Loucy (cell line): ENCODE data around the gene SNU13.

ENCODE experiments used
- H2AFZ ChIP-seq: fragments of 200-600 bp; sonication (generic); 2 replicates; pipeline ENCODE4 v1.6.0; 2016; ENCODE audit warnings: antibody characterized with exemption, mild to moderate bottlenecking, low read length, moderate library complexity
- H3F3A ChIP-seq: fragments of 200-600 bp; 2 replicates; pipeline ENCODE4 v1.6.0; 2016; ENCODE audit warnings: antibody characterized with exemption, low read depth, mild to moderate bottlenecking
- H3K27me3 ChIP-seq: fragments of 200-600 bp; sonication (generic); 2 replicates; pipeline ENCODE4 v1.6.1; 2014; ENCODE audit warnings: low read length, mild to moderate bottlenecking; ENCODE audit not compliant: insufficient read depth, poor library complexity, severe bottlenecking
- H3K36me3 ChIP-seq: fragments of 200-600 bp; sonication (generic); 2 replicates; pipeline ENCODE4 v1.6.1; 2016; ENCODE audit warnings: low read length; ENCODE audit not compliant: insufficient read depth
- H3K4me1 ChIP-seq: fragments of 200-600 bp; sonication (generic); 2 replicates; pipeline ENCODE4 v1.5.1; 2014; ENCODE audit warnings: low read length, mild to moderate bottlenecking; ENCODE audit not compliant: insufficient read depth, poor library complexity, severe bottlenecking
- H3K4me2 ChIP-seq: fragments of 200-600 bp; sonication (generic); 2 replicates; pipeline ENCODE4 v1.6.0; 2014; ENCODE audit warnings: antibody characterized with exemption, low read length, low read depth, mild to moderate bottlenecking; ENCODE audit not compliant: poor library complexity, severe bottlenecking
- H3K4me3 ChIP-seq: fragments of 200-600 bp; sonication (generic); 2 replicates; pipeline ENCODE4 v1.5.1; 2014; ENCODE audit warnings: low read length, mild to moderate bottlenecking, mixed read lengths; ENCODE audit not compliant: poor library complexity, severe bottlenecking
- H3K79me2 ChIP-seq: fragments of 200-600 bp; sonication (generic); 2 replicates; pipeline ENCODE4 v1.6.1; 2014; ENCODE audit warnings: low read length; ENCODE audit not compliant: insufficient read depth
- H3K9ac ChIP-seq: fragments of 200-600 bp; sonication (generic); 2 replicates; pipeline ENCODE4 v1.6.0; 2014; ENCODE audit warnings: mild to moderate bottlenecking, low read depth, low read length, moderate library complexity; ENCODE audit not compliant: poor library complexity, severe bottlenecking
- H3K9me2 ChIP-seq: fragments of 200-600 bp; sonication (generic); replicated peaks from 2 replicates; pipeline ENCODE4 v1.6.1; 2016; ENCODE audit warnings: low read depth, low read length, mixed read lengths
- H3K9me3 ChIP-seq: fragments of 200-600 bp; sonication (generic); 2 replicates; pipeline ENCODE4 v1.6.1; 2014; ENCODE audit warnings: mild to moderate bottlenecking, antibody characterized with exemption, low read length, low read depth; ENCODE audit not compliant: insufficient read depth
- H4K20me1 ChIP-seq: fragments of 200-600 bp; sonication (generic); 2 replicates; pipeline ENCODE4 v1.6.0; 2014; ENCODE audit warnings: antibody characterized with exemption, low read length, mild to moderate bottlenecking; ENCODE audit not compliant: insufficient read depth, poor library complexity, severe bottlenecking
- EZH2phosphoT487 ChIP-seq: fragments of 200-600 bp; IDR thresholded peaks from 2 replicates; pipeline ENCODE4 v1.6.1; 2018; ENCODE audit warnings: antibody characterized with exemption, mild to moderate bottlenecking, moderate library complexity, borderline replicate concordance
- TF ChIP-seq, protein P1 (sequence below): fragments of 200-600 bp; sonication (generic); conservative IDR thresholded peaks from 2 replicates; pipeline ENCODE4 v1.5.1; 2014; ENCODE audit warnings: mild to moderate bottlenecking, antibody characterized with exemption, low read length

SNU13 gene

DNA sequence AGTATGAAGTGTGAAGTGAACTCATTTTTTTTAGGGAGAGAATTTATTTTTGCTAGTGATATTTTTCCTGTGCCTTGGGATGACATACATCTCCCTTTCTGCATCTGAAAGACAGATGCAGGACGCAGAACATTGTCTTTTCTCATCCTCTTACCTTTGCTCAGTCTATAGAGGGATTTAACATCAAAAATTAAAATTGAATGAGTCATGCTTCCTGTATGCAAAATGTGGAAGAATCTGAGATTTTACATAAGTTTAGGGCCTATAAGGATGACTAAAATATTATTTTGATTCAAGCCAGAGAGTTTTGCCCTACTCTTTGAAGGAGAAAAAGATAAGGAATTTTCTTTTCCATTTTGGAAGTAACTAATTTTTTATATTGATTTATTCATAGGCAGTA, 40.2 kb downstream of the SNU13 start:
- Histone ChIP-seq H3K9ac (no peak overlapping the region), H3F3A (no peaks in the 10 kb centered on the region), H3K4me3 (no peak overlapping the region), H2AFZ (no peak overlapping the region), H3K4me2 (no peak overlapping the region), H3K36me3 (peaks cover 75% of the 10 kb centered on the region; the same call in 1 of the 2 replicates), H3K9me3 (no peaks in the 10 kb centered on the region), H3K79me2 (no peaks in the 10 kb centered on the region), H3K9me2 (no peaks in the 10 kb centered on the region), H3K27me3 (no peaks in the 10 kb centered on the region), H4K20me1 (peaks cover 17% of the 10 kb centered on the region), H3K4me1 (no peaks in the 10 kb centered on the region)
- no peak for TF ChIP-seq EZH2phosphoT487
- TF ChIP-seq, protein P1, sequence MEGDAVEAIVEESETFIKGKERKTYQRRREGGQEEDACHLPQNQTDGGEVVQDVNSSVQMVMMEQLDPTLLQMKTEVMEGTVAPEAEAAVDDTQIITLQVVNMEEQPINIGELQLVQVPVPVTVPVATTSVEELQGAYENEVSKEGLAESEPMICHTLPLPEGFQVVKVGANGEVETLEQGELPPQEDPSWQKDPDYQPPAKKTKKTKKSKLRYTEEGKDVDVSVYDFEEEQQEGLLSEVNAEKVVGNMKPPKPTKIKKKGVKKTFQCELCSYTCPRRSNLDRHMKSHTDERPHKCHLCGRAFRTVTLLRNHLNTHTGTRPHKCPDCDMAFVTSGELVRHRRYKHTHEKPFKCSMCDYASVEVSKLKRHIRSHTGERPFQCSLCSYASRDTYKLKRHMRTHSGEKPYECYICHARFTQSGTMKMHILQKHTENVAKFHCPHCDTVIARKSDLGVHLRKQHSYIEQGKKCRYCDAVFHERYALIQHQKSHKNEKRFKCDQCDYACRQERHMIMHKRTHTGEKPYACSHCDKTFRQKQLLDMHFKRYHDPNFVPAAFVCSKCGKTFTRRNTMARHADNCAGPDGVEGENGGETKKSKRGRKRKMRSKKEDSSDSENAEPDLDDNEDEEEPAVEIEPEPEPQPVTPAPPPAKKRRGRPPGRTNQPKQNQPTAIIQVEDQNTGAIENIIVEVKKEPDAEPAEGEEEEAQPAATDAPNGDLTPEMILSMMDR, result no peak

DNA sequence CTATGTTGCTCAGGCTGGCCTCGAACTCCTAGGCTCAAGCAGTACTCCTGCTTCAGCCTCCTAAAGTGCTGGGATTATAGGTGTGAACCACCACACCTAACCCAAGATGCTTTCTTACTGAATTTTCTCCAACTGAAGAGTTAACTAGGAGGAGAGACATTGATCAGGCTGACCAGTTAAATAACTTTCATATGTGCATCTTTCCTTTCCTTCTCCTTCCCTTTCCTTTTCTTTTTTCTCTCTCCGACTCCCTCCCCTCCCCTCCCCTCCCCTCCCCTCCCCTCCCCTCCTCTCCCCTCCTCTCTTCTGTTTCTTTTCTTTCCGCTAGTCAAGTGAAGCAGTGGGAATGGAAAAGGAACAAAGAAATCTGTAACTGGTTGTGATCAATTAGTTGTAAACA, 40.9 kb downstream of the SNU13 start:
- Histone ChIP-seq H4K20me1 (peaks cover 17% of the 10 kb centered on the region), H3K4me3 (no peak overlapping the region), H3K27me3 (no peaks in the 10 kb centered on the region), H2AFZ (no peak overlapping the region), H3K79me2 (0 out of 2 replicates have a peak, but pooled peaks cover 3% of the 10 kb centered on the region), H3K9me3 (no peaks in the 10 kb centered on the region), H3K9me2 (no peaks in the 10 kb centered on the region), H3K9ac (no peak overlapping the region), H3K4me2 (no peak overlapping the region), H3K4me1 (no peaks in the 10 kb centered on the region), H3F3A (no peaks in the 10 kb centered on the region), H3K36me3 (peaks cover 75% of the 10 kb centered on the region)
- TF ChIP-seq EZH2phosphoT487, result no peak
- TF ChIP-seq, protein P1, result no peak

DNA sequence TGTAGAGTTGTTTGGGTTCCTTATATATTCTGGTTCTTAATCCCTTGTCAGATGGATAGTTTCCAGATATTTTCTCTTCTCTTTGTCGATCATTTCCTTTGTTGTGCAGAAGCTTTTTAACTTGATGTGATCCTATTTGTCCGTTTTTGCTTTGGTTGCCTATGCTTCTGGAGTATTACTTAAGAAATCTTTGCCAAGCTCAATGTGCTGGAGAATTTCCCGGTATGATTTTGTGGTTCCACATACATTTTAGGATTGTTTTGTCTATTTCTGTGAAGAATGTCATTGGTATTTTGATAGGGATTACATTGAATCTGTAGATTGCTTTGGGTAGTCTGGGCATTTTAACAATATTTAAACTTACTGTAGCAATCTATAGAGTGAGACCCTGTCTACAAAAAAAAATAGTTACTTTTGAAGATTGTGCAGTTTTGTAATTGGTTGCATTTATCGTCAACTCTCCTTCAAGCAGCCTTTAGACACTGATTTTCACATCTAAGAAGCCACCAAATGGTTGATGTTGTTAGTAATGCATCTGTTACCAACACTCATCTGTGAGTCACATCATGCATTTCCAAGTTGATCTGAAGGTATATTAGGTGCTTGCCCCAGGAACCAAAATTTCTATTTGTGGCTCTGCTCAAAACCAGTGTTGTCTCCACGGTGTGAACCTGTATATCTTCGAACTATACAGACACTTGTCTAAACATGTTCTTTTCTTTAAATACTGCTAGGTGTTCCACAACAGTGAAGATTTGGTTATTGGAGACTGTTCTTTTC, 46.1 kb downstream of the SNU13 start:
- TF ChIP-seq, protein P1, result no peak
- TF ChIP-seq EZH2phosphoT487, result no peak
- Histone ChIP-seq H2AFZ (no peak overlapping the region), H3K9ac (no peak overlapping the region), H3K4me1 (no peaks in the 10 kb centered on the region), H4K20me1 (peaks cover 16% of the 10 kb centered on the region), H3K9me2 (no peaks in the 10 kb centered on the region), H3K79me2 (peaks cover 15% of the 10 kb centered on the region; the same call in 1 of the 2 replicates), H3K4me2 (no peak overlapping the region), H3K9me3 (no peaks in the 10 kb centered on the region), H3K27me3 (no peaks in the 10 kb centered on the region), H3K36me3 (peaks cover 87% of the 10 kb centered on the region), H3K4me3 (no peak overlapping the region), H3F3A (no peaks in the 10 kb centered on the region)
